GM19025 (cell line): ENCODE data around the gene NEK6.

Source experiments
- ATAC-seq: cut with Tn5 transposase; IDR thresholded peaks from one replicate; pipeline ENCODE4 v1.9.1; 2021; ENCODE audit warnings: mild to moderate bottlenecking, low read depth, moderate library complexity; ENCODE audit not compliant: unreplicated experiment

The NEK6 gene

GRCh38 chr9:124364141-124364540 is 106.4 kb downstream of the NEK6 start:
- ATAC-seq = no peak

GRCh38 chr9:124365036-124365435 is 107.3 kb downstream of the NEK6 start:
- ATAC-seq = no peak

- no peak for ATAC-seq
These were observed 108.9 kb downstream of the NEK6 start for GRCh38 chr9:124366476-124367220.

- no peak for ATAC-seq
These were observed 110.9 kb downstream of the NEK6 start for GRCh38 chr9:124368692-124369091.

GRCh38 chr9:124369231-124369797 is 111.6 kb downstream of the NEK6 start:
- ATAC-seq = no peak

- no peak for ATAC-seq
These were observed 113.3 kb downstream of the NEK6 start for GRCh38 chr9:124370896-124371582.

GRCh38 chr9:124372038-124372437 is 114.3 kb downstream of the NEK6 start:
- ATAC-seq = no peak

GRCh38 chr9:124373386-124373785 is 115.6 kb downstream of the NEK6 start:
- ATAC-seq = no peak

GRCh38 chr9:124373851-124374250 is 116.1 kb downstream of the NEK6 start:
- ATAC-seq = no peak

GRCh38 chr9:124375726-124376125 is 118.0 kb downstream of the NEK6 start:
- no peak for ATAC-seq

- ATAC-seq = no peak
These were observed 118.6 kb downstream of the NEK6 start for GRCh38 chr9:124376329-124376728.

- ATAC-seq = no peak
These were observed 120.0 kb downstream of the NEK6 start for GRCh38 chr9:124377551-124378406.

GRCh38 chr9:124381170-124381945 is 123.6 kb downstream of the NEK6 start:
- ATAC-seq = no peak

GRCh38 chr9:124384210-124384609 is 126.5 kb downstream of the NEK6 start:
- no peak for ATAC-seq

- ATAC-seq = no peak
These were observed 127.1 kb downstream of the NEK6 start for GRCh38 chr9:124384846-124385245.

- no peak for ATAC-seq
These were observed 127.9 kb downstream of the NEK6 start for GRCh38 chr9:124385623-124386022.

GRCh38 chr9:124386201-124386600 is 128.5 kb downstream of the NEK6 start:
- ATAC-seq = no peak

GRCh38 chr9:124388275-124389048 is 130.7 kb downstream of the NEK6 start:
- no peak for ATAC-seq
